Ovary (tissue), 9 donors: ENCODE data around the gene EBF3. TPM values are rescaled to one million over a fixed set of nuclear protein-coding genes. Genes with fewer than 3 reads are reported as not detected.

Source experiments
- DNase-seq, 5 donors: peaks; one replicate each; pipeline ENCODE4 v3.0.0-alpha.2; 2019 to 2020
- H3K27ac ChIP-seq, 2 donors: fragments of 200-600 bp; one replicate each; pipeline versions ENCODE4 v1.5.1 to v1.8.0; 2019 to 2022
- H3K27me3 ChIP-seq: fragments of 200-600 bp; one replicate; pipeline ENCODE4 v1.8.0; 2022
- H3K36me3 ChIP-seq: fragments of 200-600 bp; sonication (generic); one replicate; pipeline ENCODE4 v1.5.1; 2019
- H3K4me1 ChIP-seq: one replicate; pipeline ENCODE4 v1.8.1; 2013; ENCODE audit warnings: mild to moderate bottlenecking, moderate library complexity; ENCODE audit not compliant: insufficient read depth
- H3K4me3 ChIP-seq: fragments of 200-600 bp; sonication (generic); one replicate; pipeline ENCODE4 v1.5.1; 2017
- H3K9me3 ChIP-seq, 2 donors: fragments of 200-600 bp in 1 of 2; sonication (generic) in 1 of 2; one replicate each; pipeline versions ENCODE4 v1.5.1 to v1.8.1; 2013 to 2019; ENCODE audit warnings: mild to moderate bottlenecking in 1 of 2, moderate library complexity in 1 of 2
- CTCF ChIP-seq, 3 donors: fragments of 450-650 bp in 2 of 3; fragments of 200-600 bp in 1 of 3; IDR thresholded peaks; one replicate each; pipeline versions ENCODE4 v1.5.1 to v1.8.0; 2016 to 2022; ENCODE audit warnings: antibody characterized with exemption in 3 of 3, mild to moderate bottlenecking in 1 of 3
- EP300 ChIP-seq: sonication (generic); formaldehyde crosslinking; IDR thresholded peaks from one replicate; pipeline ENCODE4 v1.6.1; 2017; ENCODE audit warnings: antibody characterized with exemption
- POLR2A ChIP-seq: fragments of 450-650 bp; IDR thresholded peaks from one replicate; pipeline ENCODE4 v1.6.1; 2017; ENCODE audit warnings: antibody characterized with exemption, mild to moderate bottlenecking, moderate library complexity
- WGBS, 3 donors: extraction: QIAGEN DNeasy Blood & Tissue Kit in 1 of 3; methylation state at CpG; one replicate each; pipeline versions ENCODE4 v1.1.5 to v1.1.7; 2013 to 2017; 5-methylcytosine and 5-hydroxymethylcytosine counted together
- intact Hi-C, 4 donors: fragments of 100-400 bp; cut with DNase I; formaldehyde crosslinking; loops; one replicate each; pipeline versions ENCODE4 v1.11.0 to v1.15.1; 2022 to 2023
- polyA plus RNA-seq, 2 donors: library from polyadenylated mRNA; stranded (reverse); fragments of 200-250 nt in 1 of 2; fragments of 350-450 nt in 1 of 2; fragmentation: Illumina TruSeq in 1 of 2; extraction: RNeasy Lipid Tissue Mini Kit (QIAGEN cat#74804) in 1 of 2; gene quantifications; one replicate each; pipeline ENCODE4 v1.2.3, GENCODE V29; 2013 to 2014
- total RNA-seq, 7 donors: library from RNA; depleted of rRNA in 2 of 7; stranded (reverse); fragments of >200 nt in 2 of 7; fragmentation: NEBNext Ultra II Directional in 3 of 7; extraction: Animal tissue kit (Norgen Biotek cat#: 25700) in 3 of 7; gene quantifications; one replicate each; pipeline versions ENCODE4 v1.1.0 to v1.2.4, GENCODE V29; 2016 to 2023
- donor health status: DM: no; HTN: no; CAD: no; lungs with moderate emphysema.
- donor health status: DM: no; HTN: no; CAD: no.
- donor health status: Bipolar disorder and iron deficiency.
- donor health status: DM: yes; HTN: yes; CAD: no.
- donor health status: DM: no; HTN: no; CAD: no.
- donor health status: DM: yes; HTN: yes; CAD: no.

EBF3 gene
- total and polyA plus RNA-seq, 9 donors: 0.15 to 3.6 (median 0.79) TPM

- no peaks in the 10 kb centered on the region for H3K27me3 ChIP-seq
- H3K9me3 ChIP-seq: no peaks in the 10 kb centered on the region
- no peaks in the 10 kb centered on the region for H3K4me1 ChIP-seq
- no peaks in the 10 kb centered on the region for H3K36me3 ChIP-seq
- TF ChIP-seq CTCF (IDR thresholded peaks at IDR 0.05): no peak
- no peak for TF ChIP-seq POLR2A
- TF ChIP-seq EP300: no peak
- 16 to 33% (median 25%) methylated on average over 13 of the region's 13 CpGs for WGBS, 3 donors
- H3K4me3 ChIP-seq: no peak overlapping the region
- H3K27ac ChIP-seq: no peak overlapping the region
- DNase-seq: no peak
- intact Hi-C loops: no loop called here
These were observed 111.1 kb downstream of the EBF3 start for GRCh38 chr10:129852829-129853561.

- no peak overlapping the region for H3K27ac ChIP-seq
- no peak for TF ChIP-seq CTCF (IDR thresholded peaks at IDR 0.05)
- TF ChIP-seq POLR2A: no peak
- TF ChIP-seq EP300: no peak
- no peaks in the 10 kb centered on the region for H3K27me3 ChIP-seq
- no peak overlapping the region for H3K4me3 ChIP-seq
- H3K36me3 ChIP-seq: no peaks in the 10 kb centered on the region
- intact Hi-C loops: no loop called here
- no peaks in the 10 kb centered on the region for H3K4me1 ChIP-seq
- WGBS, 3 donors: 79 to 86% (median 83%) methylated on average over 19 of the region's 19 CpGs
- H3K9me3 ChIP-seq: no peaks in the 10 kb centered on the region
- DNase-seq: no peak
These were observed 112.0 kb downstream of the EBF3 start for GRCh38 chr10:129851941-129852640.

GRCh38 chr10:129850790-129851189 lies 113.3 kb downstream of the EBF3 start:
- no peaks in the 10 kb centered on the region for H3K4me1 ChIP-seq
- no peak overlapping the region for H3K4me3 ChIP-seq
- TF ChIP-seq POLR2A: no peak
- intact Hi-C loops: no loop called here
- H3K9me3 ChIP-seq: no peaks in the 10 kb centered on the region
- WGBS, 3 donors: 41 to 68% (median 58%) methylated on average over 13 of the region's 13 CpGs
- DNase-seq: no peak
- H3K36me3 ChIP-seq: no peaks in the 10 kb centered on the region
- H3K27ac ChIP-seq: no peak overlapping the region
- H3K27me3 ChIP-seq: no peaks in the 10 kb centered on the region

GRCh38 chr10:129850316-129850715 lies 113.8 kb downstream of the EBF3 start:
- 85 to 87% (median 86%) methylated on average over 10 of the region's 10 CpGs for WGBS, 3 donors

More at GRCh38 chr10:129850316-129850715, 113.8 kb downstream of the EBF3 start:
- Histone ChIP-seq H3K9me3 (no peaks in the 10 kb centered on the region), H3K27me3 (no peaks in the 10 kb centered on the region), H3K27ac (no peak overlapping the region), H3K4me3 (no peak overlapping the region), H3K4me1 (no peaks in the 10 kb centered on the region), H3K36me3 (no peaks in the 10 kb centered on the region)
- intact Hi-C loops: no loop called here
- TF ChIP-seq POLR2A (no peak), EP300 (no peak), CTCF (IDR thresholded peaks at IDR 0.05) (no peak)
- no peak for DNase-seq
